Mesodermal cell (in vitro differentiated cells): ENCODE measurements around the gene ACVR1C. TPM values are rescaled to one million over a fixed set of nuclear protein-coding genes. Genes with fewer than 3 reads are reported as not detected.

Source experiments
- H3K27ac ChIP-seq: 2 replicates; pipeline ENCODE4 v1.7.0; 2013; ENCODE audit warnings: mild to moderate bottlenecking, low read depth, low read length, moderate library complexity; ENCODE audit not compliant: severe bottlenecking
- H3K36me3 ChIP-seq: 2 replicates; pipeline ENCODE4 v1.7.1; 2013; ENCODE audit warnings: mild to moderate bottlenecking, low read length, moderate library complexity; ENCODE audit not compliant: control insufficient read depth, insufficient read depth
- H3K4me1 ChIP-seq: one replicate; pipeline ENCODE4 v1.7.1; 2013; ENCODE audit warnings: mild to moderate bottlenecking, low read length; ENCODE audit not compliant: insufficient read depth, control insufficient read depth, poor library complexity, severe bottlenecking
- H3K4me3 ChIP-seq: 2 replicates; pipeline ENCODE4 v1.7.0; 2013; ENCODE audit warnings: low read length, control low read depth, mild to moderate bottlenecking; ENCODE audit not compliant: insufficient read depth, poor library complexity, severe bottlenecking; ENCODE audit errors: extremely low read depth
- H3K9me3 ChIP-seq: 2 replicates; pipeline ENCODE4 v1.7.1; 2013; ENCODE audit warnings: mild to moderate bottlenecking, low read length, moderate library complexity; ENCODE audit not compliant: control insufficient read depth
- WGBS, 2 experiments: methylation state at CpG; one replicate each; pipeline ENCODE4 v1.1.5; 2013; ENCODE audit warnings: missing lambda C conversion rate in 2 of 2; ENCODE audit not compliant: insufficient coverage in 2 of 2; 5-methylcytosine and 5-hydroxymethylcytosine counted together
- polyA plus RNA-seq, 2 experiments: library from polyadenylated mRNA; stranded (reverse); fragments of 50-300 nt; gene quantifications; one replicate each; pipeline ENCODE4 v1.2.3, GENCODE V29; 2013

The ACVR1C gene
- polyA plus RNA-seq (2013, experiment 1 of 2): 0.15 TPM
- 0.15 TPM for polyA plus RNA-seq (2013, experiment 2 of 2)

- WGBS, 2 experiments: 0 to 1% methylated on average over 36 to 52 of the region's 79 CpGs
- Histone ChIP-seq H3K27ac (no peak within 1 kb of the TSS), H3K9me3 (no peaks in the 10 kb centered on the region), H3K4me1 (no peaks in the 10 kb centered on the region), H3K4me3 (peak within 1 kb of the TSS; percentile 44), H3K36me3 (no peaks in the 10 kb centered on the region)
These were observed at the start of gene ACVR1C for GRCh38 chr2:157628477-157629415. TSS of gene ACVR1C (minus strand) at chr2:157628864. CDS start at chr2:157628644, 220 bp downstream.

DNA sequence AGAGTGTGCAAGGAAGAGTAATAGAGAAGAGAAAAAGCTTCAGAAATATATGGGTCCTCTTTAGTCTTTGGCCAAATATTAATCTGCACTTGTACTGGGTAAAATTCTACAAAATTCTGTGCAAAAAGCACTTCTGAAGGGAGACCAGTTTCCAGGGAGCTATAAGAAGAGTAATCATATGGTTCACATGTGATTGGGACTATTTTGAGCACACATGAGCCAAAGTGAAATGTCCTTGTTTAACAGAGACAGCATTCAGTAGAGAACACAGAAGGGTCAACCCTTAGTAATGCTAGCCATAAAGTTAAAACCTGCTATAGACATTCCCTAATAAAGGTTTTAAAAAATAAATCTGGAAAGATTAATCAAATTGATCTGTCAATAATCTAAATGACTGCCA, 49.3 kb upstream of the ACVR1C start:
- Histone ChIP-seq H3K36me3 (no peaks in the 10 kb centered on the region), H3K27ac (no peak overlapping the region), H3K4me3 (no peak overlapping the region)

DNA sequence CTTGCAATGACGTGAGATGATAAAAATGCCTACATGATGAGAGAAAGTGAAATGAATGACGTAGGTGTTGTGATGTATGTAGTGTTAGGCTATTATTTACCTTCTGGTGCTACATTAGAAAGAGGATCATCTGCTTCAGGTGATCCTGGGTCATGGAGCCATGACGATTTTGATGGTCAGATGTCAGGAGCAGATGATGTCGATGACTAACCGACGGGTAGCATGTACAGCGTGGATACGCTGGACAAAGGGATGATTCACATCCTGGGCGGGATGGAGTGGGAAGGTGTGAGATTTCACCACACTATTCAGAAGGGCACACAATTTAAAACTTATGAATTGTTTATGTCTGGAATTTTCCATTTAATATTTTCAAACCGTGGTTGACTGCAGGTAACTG, 43.5 kb upstream of the ACVR1C start:
- H3K9me3 ChIP-seq: no peaks in the 10 kb centered on the region
- no peak overlapping the region for H3K27ac ChIP-seq
- 88 to 89% methylated on average over 4 to 7 of the region's 10 CpGs for WGBS, 2 experiments
- H3K36me3 ChIP-seq: no peaks in the 10 kb centered on the region
- no peak overlapping the region for H3K4me3 ChIP-seq
- no peaks in the 10 kb centered on the region for H3K4me1 ChIP-seq

More for the DNA sequence above, 49.3 kb upstream of the ACVR1C start:
- no peaks in the 10 kb centered on the region for H3K4me1 ChIP-seq
- H3K9me3 ChIP-seq: no peaks in the 10 kb centered on the region

- Histone ChIP-seq H3K4me1 (no peaks in the 10 kb centered on the region), H3K36me3 (no peaks in the 10 kb centered on the region), H3K27ac (no peak overlapping the region), H3K4me3 (no peak overlapping the region), H3K9me3 (no peaks in the 10 kb centered on the region)
- WGBS, 2 experiments: 100% methylated on average over 1 of the region's 1 CpG; no CpG with 5 or more reads in 1 of the 2 experiments
These were observed 33.7 kb upstream of the ACVR1C start for GRCh38 chr2:157662401-157662800.

- Histone ChIP-seq H3K4me1 (no peaks in the 10 kb centered on the region), H3K4me3 (no peak overlapping the region), H3K36me3 (no peaks in the 10 kb centered on the region), H3K9me3 (no peaks in the 10 kb centered on the region), H3K27ac (no peak overlapping the region)
- no CpG with 5 or more reads among the region's 4 CpGs for WGBS, 2 experiments
These were observed 33.1 kb upstream of the ACVR1C start for GRCh38 chr2:157661776-157662175.

- no peaks in the 10 kb centered on the region for H3K36me3 ChIP-seq
These were observed 29.2 kb upstream of the ACVR1C start for GRCh38 chr2:157657858-157658257.

DNA sequence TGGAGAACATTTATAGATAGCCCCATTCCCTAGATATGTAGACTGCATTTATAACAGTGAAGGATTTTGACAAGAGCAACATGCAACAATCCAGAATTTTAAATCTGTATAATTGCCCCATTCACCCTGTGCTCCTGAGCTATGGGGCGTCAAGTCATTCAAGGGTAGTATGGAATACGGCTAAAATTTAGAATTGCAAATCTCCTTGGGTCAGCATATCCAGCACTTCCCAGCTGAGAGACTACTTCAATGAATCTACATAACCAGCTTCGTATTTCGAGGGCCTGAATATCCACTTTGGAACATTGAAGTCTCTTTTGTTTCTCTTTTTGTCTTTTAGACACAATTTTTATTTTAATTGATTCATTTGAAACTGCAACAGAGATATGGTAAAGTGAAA, 28.4 kb upstream of the ACVR1C start:
- Histone ChIP-seq H3K9me3 (no peaks in the 10 kb centered on the region), H3K36me3 (no peaks in the 10 kb centered on the region), H3K4me1 (no peaks in the 10 kb centered on the region), H3K4me3 (no peak overlapping the region), H3K27ac (no peak overlapping the region)
- WGBS, 2 experiments: 60 to 78% methylated on average over 1 to 3 of the region's 4 CpGs

More at GRCh38 chr2:157657858-157658257, 29.2 kb upstream of the ACVR1C start:
- 60 to 100% methylated on average over 1 of the region's 1 CpG for WGBS, 2 experiments
- H3K9me3 ChIP-seq: no peaks in the 10 kb centered on the region
- H3K4me1 ChIP-seq: no peaks in the 10 kb centered on the region
- no peak overlapping the region for H3K27ac ChIP-seq
- no peak overlapping the region for H3K4me3 ChIP-seq

GRCh38 chr2:157644776-157645175, 16.1 kb upstream of the ACVR1C start:
- H3K4me3 ChIP-seq: no peak overlapping the region
- no peak overlapping the region for H3K27ac ChIP-seq
- no peaks in the 10 kb centered on the region for H3K36me3 ChIP-seq
- no peaks in the 10 kb centered on the region for H3K9me3 ChIP-seq
- H3K4me1 ChIP-seq: no peaks in the 10 kb centered on the region

- H3K4me1 ChIP-seq: no peaks in the 10 kb centered on the region
- WGBS, 2 experiments: no CpG with 5 or more reads among the region's 2 CpGs
- no peak overlapping the region for H3K27ac ChIP-seq
- H3K4me3 ChIP-seq: no peak overlapping the region
- H3K36me3 ChIP-seq: no peaks in the 10 kb centered on the region
- no peaks in the 10 kb centered on the region for H3K9me3 ChIP-seq
These were observed 3.2 kb upstream of the ACVR1C start for GRCh38 chr2:157631861-157632260.

DNA sequence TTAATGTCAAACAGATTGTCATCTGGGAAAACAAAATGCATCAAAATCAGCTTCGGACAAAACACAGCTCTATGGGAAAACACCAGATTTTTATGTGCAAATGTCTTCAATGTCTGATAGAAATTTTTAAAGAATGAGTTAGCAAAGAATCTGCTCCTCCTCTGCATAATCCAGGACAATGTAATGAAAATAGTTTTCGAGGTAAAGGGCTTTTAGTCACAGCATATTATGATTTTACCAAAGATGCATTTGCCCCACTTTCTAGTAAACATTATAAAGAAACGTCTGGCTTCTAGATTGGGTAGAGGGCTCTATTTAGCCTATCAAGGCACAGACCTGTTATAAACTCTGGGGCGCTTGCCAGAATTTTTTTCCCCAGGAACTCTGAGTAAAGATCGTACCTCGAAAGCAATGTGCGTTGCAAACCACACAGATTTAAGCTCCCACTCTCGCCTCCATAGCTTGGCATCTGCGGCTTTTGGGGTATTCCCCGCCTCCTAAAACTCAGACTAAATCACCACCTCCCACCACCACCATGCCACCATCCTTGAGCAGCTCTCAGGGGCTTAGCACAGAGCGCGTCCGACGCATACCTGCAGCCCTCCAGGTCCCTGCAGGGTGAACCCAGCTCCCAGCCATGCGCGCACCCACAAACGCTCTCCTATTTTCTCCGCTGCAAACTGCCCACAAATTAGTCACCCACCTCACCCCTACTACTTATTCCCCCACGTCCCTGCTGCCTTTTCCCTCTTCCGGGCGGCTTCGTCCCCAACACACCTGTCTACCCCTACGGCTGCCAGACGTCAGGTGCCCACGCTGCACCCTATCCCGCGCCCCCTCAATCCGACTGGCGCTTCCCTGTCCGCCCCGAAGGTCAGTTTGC, 829 bp downstream of the ACVR1C start:
- H3K36me3 ChIP-seq: no peaks in the 10 kb centered on the region
- no peak overlapping the region for H3K27ac ChIP-seq
- H3K9me3 ChIP-seq: peaks cover 3% of the 10 kb centered on the region
- peak overlapping the region; percentile 44 for H3K4me3 ChIP-seq
- 6 to 8% methylated on average over 22 to 30 of the region's 31 CpGs for WGBS, 2 experiments
- H3K4me1 ChIP-seq: no peaks in the 10 kb centered on the region
